ENCODE measurements around the gene NDNF.

DNA sequence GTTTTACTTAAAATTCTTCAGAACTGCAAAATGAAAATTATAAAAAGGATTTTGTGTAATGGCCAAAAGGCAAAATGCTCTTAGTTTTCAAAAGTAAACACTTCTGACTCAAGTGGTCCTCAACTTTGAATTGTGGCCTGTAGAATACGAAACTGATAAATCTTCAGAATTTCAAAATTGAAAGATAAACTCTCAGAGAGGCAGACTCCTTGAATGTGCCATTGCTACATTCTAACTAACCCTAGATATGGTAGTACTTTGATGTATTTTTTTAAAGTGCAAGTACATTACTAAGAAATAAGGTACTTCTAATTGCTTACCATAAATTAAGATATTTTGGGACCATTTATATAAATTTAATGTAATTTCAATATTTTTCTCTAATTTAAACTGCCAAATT lies 47.4 kb upstream of the NDNF start:
- TF ChIP-seq, protein P1, sequence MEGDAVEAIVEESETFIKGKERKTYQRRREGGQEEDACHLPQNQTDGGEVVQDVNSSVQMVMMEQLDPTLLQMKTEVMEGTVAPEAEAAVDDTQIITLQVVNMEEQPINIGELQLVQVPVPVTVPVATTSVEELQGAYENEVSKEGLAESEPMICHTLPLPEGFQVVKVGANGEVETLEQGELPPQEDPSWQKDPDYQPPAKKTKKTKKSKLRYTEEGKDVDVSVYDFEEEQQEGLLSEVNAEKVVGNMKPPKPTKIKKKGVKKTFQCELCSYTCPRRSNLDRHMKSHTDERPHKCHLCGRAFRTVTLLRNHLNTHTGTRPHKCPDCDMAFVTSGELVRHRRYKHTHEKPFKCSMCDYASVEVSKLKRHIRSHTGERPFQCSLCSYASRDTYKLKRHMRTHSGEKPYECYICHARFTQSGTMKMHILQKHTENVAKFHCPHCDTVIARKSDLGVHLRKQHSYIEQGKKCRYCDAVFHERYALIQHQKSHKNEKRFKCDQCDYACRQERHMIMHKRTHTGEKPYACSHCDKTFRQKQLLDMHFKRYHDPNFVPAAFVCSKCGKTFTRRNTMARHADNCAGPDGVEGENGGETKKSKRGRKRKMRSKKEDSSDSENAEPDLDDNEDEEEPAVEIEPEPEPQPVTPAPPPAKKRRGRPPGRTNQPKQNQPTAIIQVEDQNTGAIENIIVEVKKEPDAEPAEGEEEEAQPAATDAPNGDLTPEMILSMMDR (IDR thresholded peaks at IDR 0.05; ENCODE audit: low read depth, low read length), result no peak
- TF ChIP-seq EZH2phosphoT487 (IDR thresholded peaks at IDR 0.05; ENCODE audit: low read depth), result no peak
